A204.1 (cell line): ENCODE data around the gene CERS5.
A peak's percentile ranks its signal among the peaks of the same experiment; 100 is the strongest.
"Not testable (repeated sequence)": the region's sequence is repeated elsewhere in the genome, so short reads cannot be mapped to it uniquely, and the experiment has no call there.

Experiments used
- FAIRE-seq: peaks from 2 replicates; lab custom pipeline; 2012; peaks lifted over from hg19 to GRCh38; lab: Jason Lieb, UNC

Gene CERS5

DNA sequence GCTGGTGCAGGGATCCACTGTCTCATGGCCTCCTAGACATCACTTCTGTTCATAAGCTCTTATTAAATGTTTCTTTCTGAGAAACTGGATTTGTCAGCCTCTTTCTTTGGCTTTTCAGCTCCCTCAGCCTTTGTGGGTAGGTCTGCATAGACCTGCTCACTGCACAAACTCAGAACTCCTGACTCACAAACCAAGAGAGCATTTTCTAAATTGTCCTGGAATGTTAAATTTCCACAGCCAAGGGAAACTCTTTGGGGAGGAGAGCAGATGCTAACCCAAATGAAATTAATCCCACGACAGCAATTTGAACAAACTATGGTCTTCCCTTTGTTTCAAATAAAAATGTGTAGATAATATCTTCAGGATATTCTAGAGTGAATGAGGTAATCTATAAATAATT, 19.5 kb upstream of the CERS5 start:
- no peak for FAIRE-seq

DNA sequence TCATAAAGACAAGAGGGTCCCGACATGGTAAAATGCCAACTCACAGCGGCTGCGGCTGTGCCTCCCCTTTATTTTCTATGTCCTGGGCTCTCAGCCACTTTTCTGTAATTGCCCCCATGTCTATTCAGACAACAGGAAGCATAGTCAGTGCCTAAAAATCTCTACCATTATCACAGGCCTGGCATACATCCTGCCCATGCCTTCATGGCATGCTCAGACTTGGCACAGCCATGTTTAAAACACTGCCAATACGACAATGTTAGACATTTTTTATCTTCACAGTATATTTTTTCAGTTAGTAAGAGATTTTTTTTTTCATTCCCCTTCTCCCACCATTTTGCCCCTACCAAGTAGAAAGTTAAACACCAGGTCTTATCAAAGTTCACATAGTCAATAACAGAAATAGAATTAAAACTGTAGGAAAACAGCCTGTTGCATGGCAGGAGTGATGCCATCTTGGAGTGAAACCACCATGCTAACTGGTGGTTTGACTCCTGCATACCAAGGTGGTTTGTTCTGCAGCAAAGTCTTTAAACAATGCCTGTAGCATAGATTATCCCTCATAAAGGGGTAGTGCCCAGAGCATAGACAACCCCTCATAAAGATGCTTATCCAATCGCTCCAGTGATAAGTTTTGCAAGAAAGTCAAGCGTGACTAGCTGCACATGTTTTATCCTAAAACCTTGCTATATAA, 18.9 kb upstream of the CERS5 start:
- no peak for FAIRE-seq

DNA sequence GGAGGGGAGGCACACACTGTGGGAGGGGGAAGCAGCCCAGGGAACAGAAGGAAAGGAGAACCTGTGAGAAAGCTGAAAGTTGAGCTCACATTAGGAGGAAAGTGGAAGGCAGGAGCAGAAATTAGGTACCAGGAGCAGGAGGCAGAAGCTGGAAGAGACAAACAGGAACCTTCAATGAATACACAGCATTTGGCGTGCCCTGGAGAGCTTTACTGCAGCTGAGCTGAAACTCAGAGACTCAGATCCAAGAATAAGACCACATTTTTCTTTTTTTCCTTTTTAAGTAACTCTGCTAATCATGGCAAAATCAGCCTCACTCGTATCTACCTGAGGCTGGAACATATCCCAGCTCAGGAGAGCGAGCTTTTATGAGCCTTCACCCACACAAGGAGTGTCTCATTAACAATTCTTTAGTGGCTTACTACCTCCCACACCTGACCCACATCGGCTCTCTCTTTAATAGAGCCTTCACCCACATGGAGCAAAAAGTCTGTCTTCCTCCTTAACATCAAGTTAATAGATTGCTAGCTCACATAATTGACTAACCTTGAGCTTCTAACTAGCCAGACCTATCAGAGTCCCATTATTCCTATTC, 18.2 kb upstream of the CERS5 start:
- FAIRE-seq, result no peak

DNA sequence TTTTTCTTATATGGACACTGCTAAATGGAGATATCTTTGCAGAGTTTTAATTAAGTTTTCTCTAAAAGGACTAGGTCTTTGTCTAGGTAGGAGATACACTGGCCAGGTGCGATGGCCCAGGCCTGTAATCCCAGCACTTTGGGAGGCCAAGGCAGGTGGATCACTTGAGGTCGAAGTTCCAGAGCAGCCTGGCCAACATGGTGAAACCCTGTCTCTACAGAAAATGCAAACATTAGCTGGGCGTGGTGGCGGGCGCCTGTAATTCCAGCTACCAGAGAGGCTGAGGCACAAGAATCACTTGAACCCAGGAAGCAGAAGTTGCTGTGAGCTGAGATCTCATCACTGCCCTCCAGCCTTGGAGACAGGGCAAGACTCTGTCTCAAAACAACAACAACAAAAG, 17.1 kb upstream of the CERS5 start:
- FAIRE-seq, result no peak

DNA sequence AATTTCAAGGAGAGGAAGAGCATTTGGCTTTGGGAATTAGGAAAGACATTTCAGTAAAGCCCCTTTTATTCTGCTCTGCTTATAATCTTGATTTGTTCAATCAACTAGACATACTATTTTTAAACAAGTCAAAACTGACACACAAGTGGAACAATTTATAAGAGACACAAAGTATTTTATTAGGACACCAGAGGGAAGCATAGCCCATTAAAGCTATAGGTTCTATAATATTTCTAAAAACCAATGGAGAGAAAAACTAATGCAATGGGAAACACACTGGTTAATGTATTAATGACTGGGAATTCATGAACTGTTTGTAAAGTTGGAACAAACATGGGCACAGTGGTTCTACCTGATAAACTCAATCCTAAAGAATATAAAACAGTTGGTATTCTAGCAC, 15.3 kb upstream of the CERS5 start:
- no peak for FAIRE-seq

DNA sequence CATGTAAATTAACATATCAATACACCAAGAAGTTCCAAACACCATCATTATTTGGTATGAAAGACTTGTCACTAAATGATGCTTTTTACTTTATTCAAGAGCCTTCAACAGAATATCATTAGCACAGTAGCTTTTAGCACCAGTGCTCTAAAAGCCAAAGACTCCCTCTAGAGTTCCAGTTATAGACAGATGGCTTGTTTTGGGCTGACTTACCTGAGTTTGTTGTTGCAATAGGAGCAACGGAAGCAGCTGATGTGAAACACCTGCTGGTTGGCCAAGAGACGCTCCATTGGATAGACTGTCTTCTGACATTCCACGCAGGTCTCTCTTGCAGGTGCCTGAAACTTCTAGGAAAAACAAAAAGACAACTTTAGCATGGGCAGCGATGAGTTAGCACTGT, 14.5 kb upstream of the CERS5 start:
- FAIRE-seq, result no peak

DNA sequence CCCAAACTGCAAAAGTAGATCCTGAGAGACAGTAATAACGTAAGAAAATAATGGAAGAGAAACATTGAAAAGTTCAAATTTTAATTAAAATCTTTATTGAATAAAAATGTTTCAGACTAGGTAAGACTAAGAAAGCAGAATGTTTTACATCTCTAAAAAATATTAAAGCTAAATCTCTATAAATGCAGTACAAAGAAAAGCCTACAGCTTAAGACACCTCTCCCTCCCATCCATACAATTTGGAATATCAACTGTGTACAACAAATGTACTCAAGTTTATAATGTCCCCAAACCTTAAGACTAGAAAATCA, 8.5 kb upstream of the CERS5 start:
- FAIRE-seq, result no peak

DNA sequence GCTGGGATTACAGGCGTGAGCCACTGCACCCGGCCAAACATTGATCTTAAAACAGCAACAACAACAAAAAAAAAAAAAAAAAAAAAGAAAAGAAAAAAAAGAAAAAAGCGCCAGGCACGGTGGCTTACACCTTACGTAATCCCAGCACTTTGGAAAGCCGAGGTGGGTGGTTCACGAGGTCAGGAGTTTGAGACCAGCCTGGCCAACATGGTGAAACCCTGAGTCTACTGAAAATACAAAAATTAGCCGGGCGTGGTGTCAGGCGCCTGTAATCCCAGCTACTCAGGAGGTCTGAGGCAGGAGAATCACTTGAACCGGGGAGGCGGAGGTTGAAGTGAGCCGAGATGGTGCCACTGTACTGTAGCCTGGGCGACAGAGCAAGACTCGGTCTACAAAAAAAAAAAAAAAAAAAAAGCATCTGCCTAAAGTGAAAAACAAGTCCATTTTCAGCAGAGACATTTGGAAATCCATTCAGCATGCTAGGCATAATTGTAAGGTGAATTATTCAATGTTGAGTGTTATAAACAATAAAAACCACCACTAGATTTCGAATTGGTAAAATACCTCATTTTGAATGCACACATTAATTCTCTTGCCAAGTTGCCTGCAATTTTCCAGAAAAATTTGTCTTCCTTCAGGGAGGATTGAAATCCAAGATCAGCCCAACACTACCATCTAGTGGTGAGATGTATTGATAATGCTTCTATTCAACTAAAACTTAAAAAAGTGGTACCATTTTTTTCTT, 8.0 kb upstream of the CERS5 start:
- FAIRE-seq, result peak; percentile 97

DNA sequence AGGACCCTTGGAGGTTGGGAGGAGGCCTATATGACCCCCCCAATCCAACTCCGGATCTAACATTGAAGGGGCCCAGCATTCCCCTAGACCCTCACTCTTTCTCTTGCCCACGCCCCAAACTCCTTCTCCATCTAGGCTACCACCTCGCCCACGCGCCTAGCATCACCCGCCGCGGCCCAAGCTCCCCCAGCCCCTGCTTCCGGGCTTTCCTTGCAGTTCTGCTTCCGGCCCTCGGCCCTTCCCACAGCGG, 445 bp downstream of the CERS5 start:
- FAIRE-seq, result no peak

DNA sequence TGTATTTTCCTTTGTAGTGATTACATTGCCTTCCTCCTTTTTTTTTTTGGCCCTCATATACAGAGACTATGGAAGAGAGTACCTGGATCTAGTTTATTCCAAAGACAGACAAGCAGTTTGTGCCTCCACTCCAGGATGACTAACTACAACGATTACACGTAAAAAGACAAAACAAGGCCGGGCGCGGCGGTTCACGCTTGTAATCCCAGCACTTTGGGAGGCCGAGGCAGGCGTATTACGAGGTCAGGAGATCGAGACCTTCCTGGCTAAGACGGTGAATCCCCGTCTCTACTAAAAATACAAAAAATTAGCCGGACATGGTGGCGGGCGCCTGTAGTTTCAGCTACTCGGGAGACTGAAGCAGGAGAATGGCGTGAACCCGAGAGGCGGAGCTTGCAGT, 2.2 kb downstream of the CERS5 start:
- FAIRE-seq, result no peak

DNA sequence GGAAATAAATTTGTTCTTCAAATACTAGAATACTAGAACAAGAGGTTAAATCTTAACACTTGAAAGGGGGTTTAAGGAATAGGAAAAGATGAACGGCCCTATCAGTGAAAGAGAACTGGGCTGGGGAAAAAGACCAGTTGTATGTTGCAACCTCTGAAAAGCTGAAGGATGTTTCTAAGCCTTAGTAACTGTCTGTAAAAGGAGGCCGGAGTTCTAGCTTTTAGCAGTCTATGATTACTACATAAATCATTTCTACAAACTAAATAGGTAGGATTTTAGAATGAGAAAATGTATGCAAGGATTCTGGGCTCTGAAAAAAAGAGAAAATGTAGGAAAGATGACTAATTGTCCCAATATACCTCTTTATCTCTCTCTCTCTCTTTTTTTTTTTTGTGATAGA, 4.9 kb downstream of the CERS5 start:
- no peak for FAIRE-seq

DNA sequence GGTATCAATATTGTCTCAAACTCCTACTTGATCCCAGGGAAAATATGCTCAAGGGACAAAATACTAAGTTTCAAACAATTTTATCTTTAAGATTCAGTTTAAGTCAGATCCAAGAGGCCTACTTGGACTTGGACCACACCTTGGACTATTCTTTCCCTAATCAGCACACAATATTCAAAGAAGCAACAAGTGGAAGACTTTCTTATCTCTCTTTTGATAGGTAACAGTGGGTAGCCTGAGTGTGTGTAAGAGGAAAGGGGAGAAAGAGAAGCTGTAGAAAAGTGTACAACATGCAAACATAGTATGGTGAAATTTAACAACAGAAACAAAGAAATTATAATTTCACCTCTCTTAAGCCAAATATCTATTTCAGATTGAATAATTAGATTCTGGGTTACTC, 6.5 kb downstream of the CERS5 start:
- FAIRE-seq, result no peak

DNA sequence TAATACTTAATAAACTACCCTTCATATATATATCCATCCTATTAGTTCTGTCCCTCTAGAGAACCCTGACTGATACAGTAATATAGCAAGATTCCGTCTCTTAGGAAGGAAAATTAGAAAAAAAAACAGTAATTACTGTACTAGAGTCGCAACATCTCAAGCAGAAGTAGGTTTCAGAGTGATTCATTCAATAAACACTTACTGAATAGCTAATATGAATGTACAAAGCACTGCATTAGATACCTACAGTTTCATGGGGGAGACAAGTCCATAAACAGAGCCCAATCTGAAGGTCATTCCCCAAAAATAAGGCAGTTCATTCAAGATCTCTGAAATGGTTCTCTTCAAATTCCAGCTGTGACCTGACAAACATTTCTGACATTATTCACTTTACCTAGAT, 9.9 kb downstream of the CERS5 start:
- FAIRE-seq, result no peak

DNA sequence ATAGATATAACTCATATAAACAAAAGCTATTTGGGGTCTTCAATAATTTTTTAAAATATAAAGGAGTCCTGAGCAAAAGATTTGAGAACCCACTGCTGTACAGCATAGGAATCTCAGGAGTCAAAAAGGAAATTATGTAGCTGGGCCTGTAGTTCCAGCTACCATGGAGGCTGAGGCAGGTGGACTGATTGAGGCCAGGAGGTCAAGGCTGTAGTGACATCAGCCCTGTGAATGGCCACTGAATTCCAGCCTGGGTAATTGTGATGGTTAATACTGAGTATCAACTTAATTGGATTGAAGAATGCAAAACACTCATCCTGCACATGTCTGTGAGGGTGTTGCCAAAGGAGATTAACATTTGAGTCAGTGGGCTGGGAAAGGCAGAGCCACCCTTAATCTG, 10.5 kb downstream of the CERS5 start:
- FAIRE-seq, result no peak

DNA sequence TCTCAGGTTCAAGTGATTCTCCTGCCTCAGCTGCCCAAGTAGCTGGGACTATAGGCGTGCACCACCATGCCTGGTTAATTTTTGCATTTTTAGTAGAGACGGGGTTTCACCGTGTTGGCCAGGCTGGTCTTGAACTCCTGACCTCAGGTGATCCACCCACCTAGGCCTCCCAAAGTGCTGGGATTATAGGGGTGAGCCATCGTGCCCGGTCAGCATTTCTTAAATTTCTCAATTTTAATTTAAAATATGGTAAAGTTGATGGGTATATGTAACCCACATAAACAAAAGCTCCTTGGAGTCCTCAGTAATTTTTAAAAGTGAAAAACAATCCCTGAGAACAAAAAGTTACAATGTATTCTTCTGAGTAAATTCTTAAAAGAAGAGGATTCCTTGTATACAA, 12.2 kb downstream of the CERS5 start:
- not testable (repeated sequence) for FAIRE-seq

DNA sequence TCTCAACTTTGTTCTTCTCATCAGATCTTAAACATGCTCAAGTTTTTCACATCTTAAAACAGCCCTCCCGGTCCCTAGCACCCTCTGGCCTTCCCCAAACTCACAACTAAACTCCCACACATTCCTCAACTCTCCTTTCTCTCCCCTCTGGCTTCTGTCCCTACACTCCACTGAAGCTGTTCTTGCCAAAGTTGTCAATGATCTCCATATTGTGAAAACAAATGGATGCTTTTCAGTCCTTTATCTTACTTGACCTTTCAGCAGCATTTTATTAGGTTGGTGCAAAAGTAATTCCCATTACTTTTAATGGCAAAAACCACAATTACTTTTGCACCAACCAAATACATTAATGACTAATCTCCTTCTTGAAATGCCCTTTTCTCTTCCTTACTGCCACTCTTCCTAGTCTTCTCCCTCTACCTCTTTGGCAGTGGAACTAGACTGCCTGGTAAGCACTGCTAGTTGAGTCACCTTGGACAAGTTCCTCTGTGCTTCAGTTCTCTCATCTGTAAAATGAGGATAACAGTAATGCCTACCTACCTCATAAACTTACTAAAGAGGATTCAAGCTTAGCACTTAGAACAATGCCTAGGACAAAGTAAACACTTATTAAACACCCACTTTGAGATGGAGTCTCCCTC, 16.0 kb downstream of the CERS5 start:
- no peak for FAIRE-seq

DNA sequence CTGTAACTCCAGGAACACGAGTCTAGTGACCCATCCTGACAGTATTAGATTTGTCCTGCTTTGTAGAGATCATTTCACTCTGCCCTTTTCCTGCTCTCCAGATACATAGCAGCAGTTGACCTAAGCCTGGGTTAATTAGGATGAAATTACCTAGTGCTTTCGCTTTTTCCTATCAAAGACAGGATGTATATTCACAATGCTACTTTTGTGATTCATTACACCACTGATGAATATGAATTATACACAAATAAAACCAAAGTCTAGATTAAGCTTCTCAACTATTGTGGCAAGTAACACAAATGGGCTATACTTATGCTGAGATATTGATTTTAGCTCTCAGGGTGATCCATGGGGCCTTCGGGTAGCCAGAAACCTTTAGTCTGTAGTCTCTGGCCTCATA, 17.9 kb downstream of the CERS5 start:
- no peak for FAIRE-seq

DNA sequence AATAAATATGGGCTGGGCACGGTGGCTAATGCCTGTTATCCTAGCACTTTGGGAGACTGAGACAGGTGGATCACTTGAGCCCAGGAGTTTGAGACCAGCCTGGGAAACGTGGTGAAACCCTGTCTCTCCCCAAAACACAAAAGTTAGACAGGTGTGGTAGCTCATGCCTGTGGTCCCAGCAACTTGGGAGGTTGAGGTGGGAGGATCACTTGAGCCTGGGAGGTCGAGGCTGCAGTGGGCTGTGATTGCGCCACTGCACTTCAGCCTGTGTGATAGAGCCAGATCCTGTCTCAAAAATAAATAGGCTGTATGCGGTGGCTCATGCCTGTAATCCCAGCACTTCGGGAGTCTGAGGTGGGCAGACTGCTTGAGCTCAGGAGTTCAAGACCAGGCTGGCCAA, 19.2 kb downstream of the CERS5 start:
- FAIRE-seq, result not testable (repeated sequence)

DNA sequence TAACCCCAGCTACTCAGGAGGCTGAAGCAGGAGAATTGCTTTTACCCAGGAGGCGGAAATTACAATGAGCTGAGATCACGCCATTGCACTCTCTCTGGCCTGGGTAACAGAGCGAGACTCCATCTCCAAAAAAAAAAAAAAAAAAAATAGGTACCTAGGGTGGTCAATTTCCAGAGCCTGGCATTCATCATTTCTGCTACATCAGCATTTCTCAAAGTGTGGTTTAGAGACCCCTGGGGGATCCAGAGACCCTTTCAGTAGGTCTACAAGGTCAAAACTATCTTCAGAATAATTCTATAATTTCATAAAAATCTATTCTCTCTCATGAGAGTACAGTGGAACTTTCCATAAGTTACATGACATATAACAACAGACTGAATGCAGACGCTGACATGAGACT, 19.9 kb downstream of the CERS5 start:
- FAIRE-seq, result no peak

DNA sequence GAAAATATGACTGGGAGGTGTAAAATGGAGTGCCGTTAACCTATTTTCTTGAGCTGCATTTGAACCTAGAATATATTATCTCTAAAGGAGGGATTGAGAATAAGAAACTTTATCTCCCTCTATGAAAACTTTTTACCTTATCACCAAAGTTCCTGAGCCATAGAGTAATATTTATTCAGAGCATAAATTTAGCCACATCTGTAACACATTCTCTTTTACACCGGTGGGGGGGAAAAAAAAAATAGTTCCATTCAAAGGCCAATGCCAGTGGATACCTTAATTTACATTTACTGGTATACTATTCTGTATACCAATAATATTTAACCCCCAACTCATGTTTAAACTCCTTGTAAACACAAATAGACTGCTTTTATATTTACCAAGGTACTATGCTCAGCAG, 21.7 kb downstream of the CERS5 start:
- no peak for FAIRE-seq

DNA sequence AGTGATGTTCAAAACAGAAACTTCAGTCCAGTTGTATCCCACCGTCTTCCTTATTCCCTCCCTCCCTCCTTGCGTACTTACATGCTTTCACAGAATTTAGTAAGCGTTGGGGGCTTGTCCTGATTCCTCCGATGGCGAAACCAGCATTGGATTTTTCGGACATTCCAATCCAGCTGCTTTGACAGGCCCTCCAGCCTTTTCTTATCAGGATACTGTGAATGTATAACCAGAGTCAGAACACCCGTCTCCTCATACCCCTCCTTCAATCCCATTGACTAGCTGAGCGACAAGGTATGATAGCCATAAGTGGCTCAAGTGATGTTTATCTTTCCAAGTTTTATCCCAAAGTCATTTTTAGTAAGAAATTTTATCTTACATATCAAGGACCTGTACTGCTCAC, 24.2 kb downstream of the CERS5 start:
- FAIRE-seq, result no peak

DNA sequence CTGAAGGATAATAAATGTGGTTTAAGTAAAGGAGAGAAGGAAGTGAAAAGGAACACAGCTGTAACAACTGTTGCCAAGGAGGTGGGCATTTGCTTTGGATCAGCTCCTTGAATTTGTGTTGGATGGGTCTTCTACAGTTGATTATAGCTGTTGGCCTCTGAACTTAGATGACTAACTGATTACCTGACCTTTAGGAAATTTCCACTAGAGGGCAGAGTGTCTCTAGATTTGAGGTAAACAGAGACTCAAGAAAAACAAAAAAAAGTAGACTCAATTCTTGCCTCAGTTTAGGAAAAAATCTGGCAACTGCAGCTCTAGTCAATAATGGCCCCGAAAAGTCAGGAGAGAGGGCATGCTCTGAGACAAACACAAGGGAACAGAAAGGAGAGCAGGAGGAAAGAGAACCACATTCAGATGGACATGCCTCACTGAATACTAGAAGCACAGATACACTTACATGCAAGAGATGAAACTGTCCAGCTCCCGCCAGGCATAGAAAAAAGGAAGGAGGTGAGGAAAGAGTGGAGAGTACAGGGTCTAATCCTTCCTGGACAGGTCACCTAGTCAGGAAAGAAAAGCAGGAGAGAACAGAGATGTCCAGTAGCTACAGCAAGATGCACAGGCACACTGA, 34.5 kb downstream of the CERS5 start:
- no peak for FAIRE-seq

DNA sequence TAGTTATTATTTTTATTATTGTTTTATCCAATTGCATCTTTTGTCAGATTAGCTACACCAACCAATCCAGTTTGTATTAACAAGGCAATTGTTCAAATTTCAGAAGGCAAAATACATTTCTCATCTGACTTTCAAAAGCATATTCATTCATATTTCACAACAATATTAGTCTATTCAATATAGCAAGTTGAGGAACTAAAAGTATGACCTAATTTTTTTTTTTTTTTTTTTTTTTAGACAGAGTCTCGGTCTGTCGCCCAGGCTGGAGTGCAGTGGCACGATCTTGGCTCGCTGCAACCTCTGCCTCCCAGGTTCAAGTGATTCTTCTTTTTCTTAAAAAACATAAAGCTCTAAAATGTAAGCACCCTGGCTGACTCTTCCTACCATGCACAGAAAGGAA, 37.9 kb downstream of the CERS5 start:
- no peak for FAIRE-seq
